H9 (cell line): ENCODE results near the gene SLC9A9. TPM values are rescaled to one million over a fixed set of nuclear protein-coding genes. Genes with fewer than 3 reads are reported as not detected.

Experiments
- DNase-seq: peaks from one replicate; pipeline ENCODE4 v3.0.0-alpha.2; 2017
- H2AFZ ChIP-seq: one replicate; pipeline ENCODE4 v1.6.1; 2013; ENCODE audit warnings: mild to moderate bottlenecking, low read length, control low read depth, moderate library complexity
- H2AK5ac ChIP-seq: 2 replicates; pipeline ENCODE4 v1.6.1; 2013; ENCODE audit warnings: low read length, control low read depth, mixed read lengths; ENCODE audit not compliant: insufficient read length
- H2BK120ac ChIP-seq: one replicate; pipeline ENCODE4 v1.6.1; 2013; ENCODE audit warnings: low read depth, mild to moderate bottlenecking, low read length, control low read depth, inconsistent platforms; ENCODE audit not compliant: poor library complexity, severe bottlenecking
- H2BK12ac ChIP-seq: 2 replicates; pipeline ENCODE4 v1.6.1; 2013; ENCODE audit warnings: low read length, control low read depth, mixed read lengths, low read depth; ENCODE audit not compliant: insufficient read length
- H2BK15ac ChIP-seq: 2 replicates; pipeline ENCODE4 v1.6.1; 2013; ENCODE audit warnings: low read depth, low read length, control low read depth
- H2BK20ac ChIP-seq: one replicate; pipeline ENCODE4 v1.6.1; 2013; ENCODE audit warnings: low read depth, mild to moderate bottlenecking, low read length, control low read depth, inconsistent platforms; ENCODE audit not compliant: poor library complexity, severe bottlenecking
- H2BK5ac ChIP-seq: 2 replicates; pipeline ENCODE4 v1.6.1; 2013; ENCODE audit warnings: low read length, control low read depth, mixed read lengths; ENCODE audit not compliant: insufficient read length
- H3K14ac ChIP-seq: 2 replicates; pipeline ENCODE4 v1.6.1; 2013; ENCODE audit warnings: low read length, control low read depth; ENCODE audit not compliant: insufficient read depth
- H3K18ac ChIP-seq: 2 replicates; pipeline ENCODE4 v1.6.1; 2013; ENCODE audit warnings: low read depth, mild to moderate bottlenecking, mixed read lengths, low read length, control low read depth; ENCODE audit not compliant: insufficient read length
- H3K23ac ChIP-seq: 2 replicates; pipeline ENCODE4 v1.6.1; 2013; ENCODE audit warnings: low read length, control low read depth, mixed read lengths, low read depth; ENCODE audit not compliant: insufficient read length
- H3K23me2 ChIP-seq: 2 replicates; pipeline ENCODE4 v1.6.1; 2013; ENCODE audit warnings: low read depth, mild to moderate bottlenecking, mixed read lengths, low read length, control low read depth; ENCODE audit not compliant: insufficient read length, poor library complexity, severe bottlenecking
- H3K27ac ChIP-seq: 2 replicates; pipeline ENCODE4 v1.5.1; 2013; ENCODE audit warnings: low read length, control low read depth, mixed read lengths, low read depth; ENCODE audit not compliant: insufficient read length
- H3K27me3 ChIP-seq: 2 replicates; pipeline ENCODE4 v1.6.1; 2013; ENCODE audit warnings: low read length, control low read depth, inconsistent platforms; ENCODE audit not compliant: insufficient read depth
- H3K4ac ChIP-seq: 2 replicates; pipeline ENCODE4 v1.6.1; 2013; ENCODE audit warnings: low read depth, mild to moderate bottlenecking, control low read depth, inconsistent platforms, low read length, moderate library complexity
- H3K4me1 ChIP-seq: 2 replicates; pipeline ENCODE4 v1.6.1; 2013; ENCODE audit warnings: low read length, control low read depth, inconsistent platforms; ENCODE audit not compliant: insufficient read depth
- H3K4me2 ChIP-seq: 2 replicates; pipeline ENCODE4 v1.6.1; 2013; ENCODE audit warnings: low read length, control low read depth, mixed read lengths; ENCODE audit not compliant: insufficient read length, insufficient read depth
- H3K56ac ChIP-seq: 2 replicates; pipeline ENCODE4 v1.6.1; 2013; ENCODE audit warnings: low read depth, mild to moderate bottlenecking, mixed read lengths, low read length, control low read depth; ENCODE audit not compliant: insufficient read length
- H3K79me1 ChIP-seq: 2 replicates; pipeline ENCODE4 v1.6.1; 2013; ENCODE audit warnings: low read depth, mild to moderate bottlenecking, moderate library complexity, low read length, control low read depth, inconsistent platforms; ENCODE audit not compliant: insufficient read depth, poor library complexity, severe bottlenecking
- H3K79me2 ChIP-seq: 2 replicates; pipeline ENCODE4 v1.6.1; 2013; ENCODE audit warnings: low read length, control low read depth, inconsistent platforms; ENCODE audit not compliant: insufficient read depth
- H3K9ac ChIP-seq: 2 replicates; pipeline ENCODE4 v1.6.1; 2013; ENCODE audit warnings: low read length, control low read depth, mixed read lengths; ENCODE audit not compliant: insufficient read length; ENCODE audit errors: extremely low read depth
- H3K9me3 ChIP-seq: one replicate; pipeline ENCODE4 v1.6.1; 2013; ENCODE audit warnings: low read depth, low read length, inconsistent platforms; ENCODE audit not compliant: control insufficient read depth
- H3T11ph ChIP-seq: one replicate; pipeline ENCODE4 v1.6.1; 2013; ENCODE audit warnings: mild to moderate bottlenecking, low read length, control low read depth, inconsistent platforms
- H4K20me1 ChIP-seq: one replicate; pipeline ENCODE4 v1.6.1; 2013; ENCODE audit not compliant: control insufficient read depth, insufficient read length, insufficient read depth
- H4K5ac ChIP-seq: 2 replicates; pipeline ENCODE4 v1.6.1; 2013; ENCODE audit warnings: low read depth, mild to moderate bottlenecking, mixed read lengths, low read length, control low read depth; ENCODE audit not compliant: insufficient read length
- H4K8ac ChIP-seq: replicated peaks from 2 replicates; pipeline ENCODE4 v1.6.1; 2013; ENCODE audit warnings: low read length, control low read depth, mixed read lengths, low read depth; ENCODE audit not compliant: insufficient read length
- H4K91ac ChIP-seq: 2 replicates; pipeline ENCODE4 v1.6.1; 2013; ENCODE audit warnings: low read depth, mild to moderate bottlenecking, moderate library complexity, mixed read lengths, low read length, control low read depth; ENCODE audit not compliant: insufficient read length
- H3K27ac Mint-ChIP-seq, 3 experiments: 2 replicates in 2 of 3; 3 replicates in 1 of 3; pipeline ENCODE4 v1.8.0; 2020 to 2021; ENCODE audit warnings: mixed read lengths in 3 of 3, mild to moderate bottlenecking in 1 of 3, moderate library complexity in 1 of 3
- H3K27me3 Mint-ChIP-seq: 2 replicates; pipeline ENCODE4 v1.8.0; 2021; ENCODE audit warnings: low read depth, mild to moderate bottlenecking, moderate library complexity, mixed read lengths
- H3K36me3 Mint-ChIP-seq, 3 experiments: 2 replicates in 2 of 3; 3 replicates in 1 of 3; pipeline ENCODE4 v1.8.0; 2020 to 2021; ENCODE audit warnings: low read depth in 3 of 3, mixed read lengths in 3 of 3; ENCODE audit not compliant: insufficient read depth in 1 of 3
- H3K4me1 Mint-ChIP-seq, 2 experiments: 2 replicates each; pipeline ENCODE4 v1.8.0; 2020; ENCODE audit warnings: mixed read lengths in 2 of 2
- H3K4me3 Mint-ChIP-seq, 2 experiments: 2 replicates in 1 of 2; 3 replicates in 1 of 2; pipeline ENCODE4 v1.8.0; 2020 to 2021; ENCODE audit warnings: mild to moderate bottlenecking in 2 of 2, mixed read lengths in 2 of 2, moderate library complexity in 1 of 2
- H3K9me3 Mint-ChIP-seq, 2 experiments: 2 replicates in 1 of 2; 3 replicates in 1 of 2; pipeline ENCODE4 v1.8.0; 2020; ENCODE audit warnings: mild to moderate bottlenecking in 2 of 2, mixed read lengths in 2 of 2, moderate library complexity in 1 of 2
- CTCF ChIP-seq: fragments of 200-600 bp; sonication (generic); conservative IDR thresholded peaks from 3 replicates; pipeline ENCODE4 v1.8.0; 2021; ENCODE audit warnings: antibody characterized with exemption, mild to moderate bottlenecking
- WGBS: extraction: QIAGEN DNeasy Blood & Tissue Kit; methylation state at CpG from one replicate; pipeline ENCODE4 v1.1.7; 2013; ENCODE audit warnings: missing lambda C conversion rate, low lambda C conversion rate, mixed read lengths; ENCODE audit not compliant: insufficient read length; ENCODE audit errors: extremely low coverage; 5-methylcytosine and 5-hydroxymethylcytosine counted together
- total RNA-seq: library from RNA; stranded (reverse); gene quantifications from 2 replicates; pipeline ENCODE4 v1.2.1, GENCODE V29; 2021

The SLC9A9 gene
- total RNA-seq, 1 experiment from 2014 or later = 0.35 TPM

- Histone ChIP-seq H3K23ac (no peak overlapping the region), H3K18ac (no peak overlapping the region), H3K79me2 (no peaks in the 10 kb centered on the region), H3K9ac (no peak overlapping the region), H2BK5ac (no peak overlapping the region), H3K14ac (no peak overlapping the region), H4K20me1 (no peaks in the 10 kb centered on the region), H3K23me2 (no peaks in the 10 kb centered on the region), H3K4ac (no peak overlapping the region), H3K4me1 (peaks cover 2% of the 10 kb centered on the region; the same call in 1 of the 2 replicates), H2BK12ac (no peak overlapping the region), H3K27ac (no peak overlapping the region), H3K27me3 (no peaks in the 10 kb centered on the region), H2BK120ac (no peak overlapping the region), H2BK20ac (no peak overlapping the region), H3K56ac (no peak overlapping the region), H4K8ac (no peak overlapping the region), H2BK15ac (no peak overlapping the region), H4K5ac (no peak overlapping the region), H2AFZ (no peak overlapping the region), H3T11ph (no peak overlapping the region), H3K9me3 (no peaks in the 10 kb centered on the region), H4K91ac (no peak overlapping the region), H2AK5ac (no peak overlapping the region), H3K4me2 (no peak overlapping the region), H3K79me1 (no peaks in the 10 kb centered on the region)
- Mint-ChIP-seq H3K4me3 (no peak overlapping the region), H3K36me3 (no peaks in the 10 kb centered on the region), H3K9me3 (no peaks in the 10 kb centered on the region), H3K27ac (no peak overlapping the region), H3K4me1 (no peaks in the 10 kb centered on the region), H3K27me3 (no peaks in the 10 kb centered on the region)
- WGBS = 100% methylated on average over 1 of the region's 1 CpG
- DNase-seq = no peak
- TF ChIP-seq CTCF = no peak
These were observed 337.7 kb downstream of the SLC9A9 start for GRCh38 chr3:143510601-143511000.
